Stimulated activated CD4-positive, alpha-beta T cell treated with anti-CD3 and anti-CD28 coated beads, Interleukin-1b, Interleukin-23, amount 100 ng/mL, for 4 hours (primary cell): ENCODE data around the gene ARAP1.

Experiments
- DNase-seq, 2 donors: peaks; one replicate each; pipeline ENCODE4 v3.0.0-alpha.2; 2020; ENCODE audit warnings: low read depth in 2 of 2

Gene ARAP1

GRCh38 chr11:72705442-72706365 lies 46.5 kb downstream of the ARAP1 start:
- DNase-seq, result no peak

DNA sequence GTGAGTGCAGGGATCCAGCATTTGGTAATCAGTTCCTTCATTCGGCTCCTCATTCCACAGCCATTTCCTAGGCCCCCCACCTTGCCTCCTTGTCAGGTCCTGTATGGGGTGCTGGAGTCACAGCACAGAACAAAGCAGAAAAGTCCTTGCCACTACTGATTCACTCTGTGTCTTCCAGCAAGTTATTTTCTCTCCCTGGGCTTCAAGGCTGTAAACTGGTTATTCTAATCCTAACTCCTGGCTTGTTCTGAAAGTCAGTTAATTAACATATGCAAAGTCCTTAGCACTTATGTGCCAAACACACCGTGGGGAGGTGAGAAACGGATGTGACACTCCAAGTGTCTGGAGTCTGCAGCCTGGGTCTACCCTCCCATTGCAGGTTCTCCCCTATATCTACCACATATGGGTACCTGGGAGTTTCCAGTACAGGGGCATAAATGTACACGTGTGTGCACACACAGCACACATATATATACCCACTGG lies 47.4 kb downstream of the ARAP1 start:
- DNase-seq, result no peak

DNA sequence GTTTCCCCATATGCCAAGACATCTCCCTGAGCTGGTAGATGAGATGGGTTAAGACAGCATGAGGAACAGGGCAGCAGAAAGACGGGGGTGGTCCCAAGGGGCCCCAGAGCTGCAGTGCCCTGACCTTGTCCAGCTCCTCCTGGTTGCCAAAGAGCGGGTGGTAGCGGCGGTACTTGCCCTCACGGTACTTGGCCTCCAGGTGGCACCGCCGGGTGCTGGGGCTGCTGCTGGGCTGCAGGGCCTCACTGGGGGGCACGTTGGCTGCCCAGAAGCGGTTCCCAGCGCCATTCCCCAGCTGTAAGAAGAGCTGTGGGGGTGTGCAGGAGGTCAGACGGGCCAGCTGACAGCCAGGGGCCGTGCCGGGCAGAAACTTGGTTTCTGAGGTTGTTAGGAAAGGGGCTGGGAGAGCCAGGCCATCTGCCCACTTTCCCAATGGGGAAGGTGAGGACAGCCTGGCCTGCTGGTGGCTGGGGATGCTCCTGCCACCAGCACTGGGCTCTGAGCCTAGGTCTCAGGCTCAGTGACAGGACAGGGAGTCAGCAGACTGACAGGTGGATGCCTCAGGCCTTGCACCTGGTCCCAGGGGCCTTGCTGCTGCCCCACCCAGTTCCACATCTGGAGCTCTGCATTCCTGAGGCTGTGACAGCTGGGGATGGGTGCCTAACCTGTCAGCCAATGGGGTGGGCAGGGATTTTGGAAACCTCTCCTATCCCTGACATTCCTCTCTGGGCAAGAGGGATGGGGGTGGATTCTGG lies 48.0 kb downstream of the ARAP1 start:
- no peak for DNase-seq

DNA sequence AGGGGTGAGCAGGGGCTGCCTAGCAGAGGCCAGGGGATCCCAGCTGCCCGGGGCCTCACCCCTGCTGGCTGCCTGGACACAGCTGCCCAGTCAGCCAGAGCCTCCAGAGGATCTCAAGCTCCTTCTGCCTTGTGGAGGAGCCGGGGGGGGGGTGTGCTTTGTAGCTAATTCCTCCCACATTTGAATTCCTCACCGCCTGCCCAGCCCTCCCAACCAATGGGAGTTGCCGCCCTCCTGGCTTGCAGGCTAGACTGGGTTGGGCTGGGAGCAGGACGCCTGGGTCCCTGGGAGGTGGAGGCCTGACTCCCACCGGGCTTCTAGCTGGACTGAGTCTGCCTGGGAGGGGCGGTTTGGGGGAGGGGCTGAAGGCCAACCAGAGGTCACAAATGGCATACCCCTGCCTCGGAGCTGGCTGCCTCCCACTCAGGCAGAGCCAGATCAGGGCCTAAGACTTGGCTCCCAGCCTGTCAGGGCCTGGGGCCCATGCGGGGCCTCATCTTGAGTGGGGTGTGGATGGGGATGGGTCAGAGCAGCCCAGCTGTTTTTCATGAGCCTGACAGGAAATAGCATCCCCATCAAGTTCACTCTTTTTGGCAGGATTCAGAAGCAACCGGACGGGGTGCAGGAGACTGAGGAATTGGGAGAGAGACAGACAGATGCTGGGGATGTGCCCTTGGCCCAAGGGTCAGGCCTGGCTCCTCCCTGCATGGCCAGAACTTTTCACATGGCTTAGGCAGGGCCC lies 48.8 kb downstream of the ARAP1 start:
- no peak for DNase-seq

DNA sequence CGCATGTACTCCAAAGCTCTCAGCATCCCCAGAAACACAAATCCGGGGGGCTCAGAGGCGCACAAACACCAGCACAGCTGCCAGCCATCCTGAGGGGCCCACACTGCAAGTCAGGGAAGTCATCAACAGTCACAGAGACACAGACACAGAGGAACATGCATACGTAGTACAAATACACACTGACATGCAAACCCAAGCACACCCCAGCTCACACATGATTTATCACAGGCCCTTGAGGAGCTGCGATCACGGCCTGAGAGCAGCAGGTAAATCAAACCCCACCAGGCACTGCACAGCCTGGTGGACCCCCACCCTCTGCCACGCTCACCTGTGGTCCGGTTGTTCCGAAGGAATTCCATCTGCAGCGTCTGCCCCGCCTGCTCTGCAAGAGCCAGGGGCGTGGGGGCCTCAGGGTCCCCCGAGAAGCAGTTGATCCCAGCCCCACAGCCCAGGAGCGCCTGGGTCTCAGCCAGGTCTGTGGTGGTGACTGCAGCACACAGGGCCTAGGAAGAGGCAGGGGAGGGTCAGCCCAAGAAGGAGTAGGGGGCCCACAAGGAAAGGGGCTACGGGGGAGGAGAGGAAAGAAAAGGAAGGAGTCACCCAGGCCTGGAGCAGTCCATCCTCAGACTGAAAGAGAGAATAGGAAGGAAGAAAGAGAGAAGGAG lies 49.5 kb downstream of the ARAP1 start:
- no peak for DNase-seq

DNA sequence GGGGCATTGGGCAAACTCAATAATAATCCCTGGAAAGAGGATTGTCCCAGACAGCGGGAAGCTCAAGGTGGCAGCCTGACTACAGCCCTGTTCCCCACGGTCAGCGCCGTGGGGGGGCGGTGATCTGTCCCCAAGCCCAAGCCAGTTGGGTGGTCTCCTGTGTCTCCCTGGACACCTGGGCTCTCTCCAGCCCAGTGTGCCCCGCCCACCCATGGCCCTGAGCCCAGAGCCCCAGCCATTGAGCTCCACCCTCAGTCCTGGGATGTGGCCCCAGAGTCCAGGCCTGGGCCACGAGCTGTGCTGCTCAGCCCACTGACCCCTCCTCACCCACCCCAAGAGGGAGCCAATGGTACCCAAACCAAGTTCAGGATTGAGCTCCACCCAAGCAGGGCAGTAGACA lies 50.1 kb downstream of the ARAP1 start:
- no peak for DNase-seq

DNA sequence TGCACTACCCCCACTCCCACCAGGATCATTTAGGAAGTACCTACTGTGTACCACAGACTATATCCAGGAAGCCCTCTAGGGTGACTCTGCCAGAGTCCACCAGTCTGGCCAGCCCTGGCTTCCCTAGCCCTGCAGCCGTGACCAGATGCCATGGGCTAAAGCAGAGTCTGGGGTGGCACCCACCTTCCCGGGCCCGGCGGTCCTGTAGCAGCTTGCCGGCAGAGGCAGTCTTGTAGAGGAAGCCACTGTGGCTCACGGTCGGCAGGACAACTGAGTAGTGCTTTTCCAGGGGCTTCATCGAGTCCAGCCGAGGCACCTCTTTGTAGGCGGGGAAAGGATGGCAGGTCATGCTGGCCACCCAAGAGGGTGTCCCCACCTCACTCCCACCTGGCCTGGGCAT lies 50.7 kb downstream of the ARAP1 start:
- DNase-seq, result no peak

DNA sequence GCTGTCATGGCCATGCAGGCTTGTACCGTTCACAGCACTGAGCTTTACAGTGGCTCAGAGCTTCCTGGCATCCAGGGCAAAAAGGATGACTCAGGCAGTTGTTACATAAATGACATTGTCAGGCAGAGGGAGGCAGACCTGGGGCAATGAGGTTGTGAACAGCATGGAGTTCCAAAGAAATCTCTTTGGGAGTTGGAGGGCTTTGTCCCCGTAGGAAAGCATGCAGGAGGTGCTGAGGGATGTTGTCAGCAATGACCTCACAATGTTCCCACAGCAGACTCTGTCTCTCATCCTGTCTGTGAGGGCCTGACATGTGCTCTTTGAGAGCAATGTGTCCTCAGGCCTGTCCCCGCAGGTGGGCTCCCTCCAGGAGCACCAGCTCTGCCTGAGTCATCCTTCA lies 52.1 kb downstream of the ARAP1 start:
- DNase-seq, result no peak

DNA sequence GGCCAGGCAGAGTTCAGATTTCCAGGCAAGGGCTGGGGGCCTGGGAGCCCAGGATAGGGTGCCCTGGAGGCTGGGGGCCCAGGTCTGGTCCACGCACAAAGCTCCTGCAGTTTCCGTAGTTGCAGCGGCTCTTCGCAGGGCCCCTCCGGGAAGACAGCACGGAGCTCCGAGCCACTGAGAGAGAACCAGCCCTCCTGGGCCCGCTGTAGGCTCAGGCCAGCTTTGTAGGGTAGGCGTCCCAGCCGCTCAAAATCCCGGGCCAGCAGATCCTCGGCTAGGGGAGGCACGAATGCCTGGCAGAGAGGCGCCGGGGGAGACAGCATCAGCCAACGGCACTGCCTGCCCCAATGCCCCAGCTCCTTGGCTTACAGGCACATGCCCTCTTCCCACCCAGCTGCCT lies 54.4 kb downstream of the ARAP1 start:
- DNase-seq, result no peak

- DNase-seq, result no peak
Measured at GRCh38 chr11:72696866-72697700, 55.1 kb downstream of the ARAP1 start.

- no peak for DNase-seq
Measured at GRCh38 chr11:72695354-72695753, 56.9 kb downstream of the ARAP1 start.

GRCh38 chr11:72693271-72693968 lies 58.8 kb downstream of the ARAP1 start:
- no peak for DNase-seq

DNA sequence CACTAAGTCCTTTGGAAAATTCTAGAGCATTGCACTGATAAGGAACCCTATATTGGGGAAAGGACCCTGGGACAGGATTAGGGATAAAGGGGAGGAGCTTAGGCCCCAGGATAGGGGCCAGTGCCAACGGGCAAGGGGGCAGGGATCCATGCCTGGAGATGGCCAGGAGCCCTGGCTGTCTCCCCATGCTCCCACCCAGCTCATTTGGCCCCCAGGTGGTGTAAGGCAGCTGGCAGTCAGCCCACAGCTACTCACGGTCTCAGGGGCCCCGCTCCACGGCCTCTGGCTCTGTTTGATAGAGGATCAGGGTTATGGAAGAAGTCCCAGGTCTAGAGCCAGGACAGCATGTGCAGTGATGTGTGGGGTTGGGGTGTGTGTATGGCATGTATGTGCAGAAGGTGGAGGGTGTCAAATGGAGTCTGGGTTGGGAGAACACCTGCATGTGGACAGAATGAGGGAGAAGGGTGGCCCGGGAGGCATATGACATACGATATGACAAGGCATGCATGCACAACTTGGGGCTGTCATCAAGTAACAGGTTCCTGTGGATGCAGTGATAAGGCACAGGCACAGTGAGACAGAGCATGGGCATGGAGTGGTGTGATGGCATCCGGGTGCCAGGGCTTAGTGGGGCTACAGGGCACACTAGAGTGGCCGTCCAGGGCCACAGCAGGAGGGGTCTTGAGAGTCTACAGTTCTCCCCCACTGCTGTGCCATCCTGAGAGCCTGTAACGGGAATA lies 59.5 kb downstream of the ARAP1 start:
- DNase-seq, result no peak

GRCh38 chr11:72690166-72690565 lies 62.0 kb downstream of the ARAP1 start:
- DNase-seq, result no peak

DNA sequence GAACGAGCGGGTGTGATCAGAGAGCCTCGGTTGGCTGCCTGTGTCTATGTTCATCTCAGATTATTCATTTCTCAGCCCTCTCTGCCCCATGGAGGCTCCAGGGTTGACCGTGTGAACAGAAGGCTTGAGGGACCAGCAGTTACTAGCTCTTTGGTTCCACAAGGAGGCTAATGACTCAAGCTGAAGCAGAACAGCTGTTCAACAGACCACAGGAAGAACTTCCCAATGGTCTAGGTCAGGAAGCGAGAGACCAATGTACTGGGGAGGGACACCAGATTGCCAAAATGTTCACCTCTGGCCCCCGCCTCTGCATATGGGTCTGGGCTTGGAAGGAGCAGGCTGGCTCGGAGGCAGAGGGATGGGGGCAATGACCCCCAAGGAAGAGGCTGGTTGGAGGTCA lies 63.3 kb downstream of the ARAP1 start:
- no peak for DNase-seq

DNA sequence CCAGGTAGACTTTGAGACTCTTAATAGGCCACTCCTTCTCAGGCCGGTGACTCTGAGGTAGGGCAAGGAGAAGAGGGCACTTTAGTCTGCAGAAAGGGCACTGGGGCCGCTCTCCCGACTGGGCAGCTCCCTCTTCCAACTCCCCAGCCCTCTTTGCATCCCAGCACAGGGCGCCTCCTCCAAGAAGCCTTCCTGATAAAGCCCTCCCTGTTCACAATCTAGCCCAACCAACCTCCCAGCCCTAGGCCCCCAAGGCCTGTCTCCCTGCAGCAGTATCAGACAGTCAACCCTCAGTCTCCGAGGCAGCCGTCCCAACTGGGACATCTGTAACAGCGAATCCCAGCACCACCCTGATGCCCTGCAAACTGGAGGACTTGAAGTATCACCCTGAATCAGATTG lies 63.7 kb downstream of the ARAP1 start:
- no peak for DNase-seq

GRCh38 chr11:72687326-72687725 lies 64.9 kb downstream of the ARAP1 start:
- no peak for DNase-seq

- no peak for DNase-seq
Measured at GRCh38 chr11:72686639-72687220, 65.5 kb downstream of the ARAP1 start.
